Stromal cell of bone marrow (primary cell): ENCODE results near the gene PDIA6.
"Not testable (repeated sequence)": the region's sequence is repeated elsewhere in the genome, so short reads cannot be mapped to it uniquely, and the experiment has no call there.

ENCODE experiments used
- DNase-seq: peaks from one replicate; pipeline ENCODE4 v3.0.0-alpha.2; 2012; ENCODE audit warnings: low read depth

The PDIA6 gene

DNA sequence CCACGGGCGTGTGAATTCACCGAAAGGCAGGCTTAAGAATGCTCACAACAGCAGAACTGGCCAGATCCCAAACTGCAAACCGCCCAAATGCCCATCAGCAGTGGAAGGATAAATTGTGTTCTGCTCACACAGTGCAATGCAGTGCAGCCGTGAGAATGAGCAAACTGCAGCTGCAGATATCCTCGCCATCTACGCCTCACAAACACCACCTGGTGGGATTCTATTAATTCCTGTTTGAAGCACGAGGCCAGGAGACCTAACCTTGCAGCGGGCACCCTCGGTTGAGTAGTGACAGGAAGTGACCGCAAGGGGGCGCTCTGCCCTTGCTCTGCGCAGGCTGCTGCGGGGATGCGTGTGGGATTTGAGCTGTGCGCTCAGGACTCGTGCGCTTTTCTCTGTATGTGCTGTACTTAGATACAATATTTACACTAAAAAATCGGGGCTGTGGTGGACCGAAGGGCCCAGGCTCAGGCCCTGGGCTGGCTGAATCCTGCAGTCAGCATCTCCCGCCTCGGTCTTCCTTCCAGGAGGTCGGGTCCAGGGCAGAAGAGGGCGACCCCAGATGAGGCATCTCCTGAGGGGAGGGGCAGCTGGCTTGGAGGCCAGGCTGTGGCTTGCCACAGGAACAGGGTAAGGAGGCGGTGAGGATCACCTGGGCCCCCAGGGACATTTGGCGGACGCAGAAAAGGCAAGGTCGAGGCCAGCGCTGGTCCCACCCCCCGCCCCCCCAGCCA lies 19.8 kb upstream of the PDIA6 start:
- peak; percentile 36 for DNase-seq

DNA sequence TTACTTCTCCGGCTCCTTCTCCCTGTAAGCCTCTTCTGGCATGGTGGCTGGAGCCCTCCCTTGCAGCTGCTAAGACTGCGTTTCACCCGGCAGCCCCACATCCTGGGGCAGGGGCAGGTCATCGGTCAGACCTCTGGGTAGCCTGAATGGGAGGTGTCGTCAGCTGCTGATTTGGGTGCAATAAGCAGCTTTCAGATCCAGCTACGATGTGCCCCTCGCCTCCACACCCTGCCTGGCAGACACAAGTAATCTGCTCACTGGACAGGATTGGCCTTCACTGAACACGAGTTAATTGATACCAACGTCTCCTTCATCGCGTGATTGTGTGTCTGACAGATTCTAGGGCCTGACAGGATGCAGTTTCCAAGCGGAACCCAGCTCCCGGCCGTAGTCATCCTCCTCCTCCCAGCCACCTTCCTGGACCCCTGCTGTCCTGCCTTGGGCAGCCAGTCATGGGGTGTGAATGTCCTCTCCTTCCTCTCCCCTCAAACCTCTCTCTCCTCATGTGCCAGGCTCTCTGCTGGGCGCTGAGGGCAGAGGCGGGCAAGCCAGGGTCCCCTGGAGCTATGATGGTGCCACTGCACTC lies 18.9 kb upstream of the PDIA6 start:
- DNase-seq = no peak

DNA sequence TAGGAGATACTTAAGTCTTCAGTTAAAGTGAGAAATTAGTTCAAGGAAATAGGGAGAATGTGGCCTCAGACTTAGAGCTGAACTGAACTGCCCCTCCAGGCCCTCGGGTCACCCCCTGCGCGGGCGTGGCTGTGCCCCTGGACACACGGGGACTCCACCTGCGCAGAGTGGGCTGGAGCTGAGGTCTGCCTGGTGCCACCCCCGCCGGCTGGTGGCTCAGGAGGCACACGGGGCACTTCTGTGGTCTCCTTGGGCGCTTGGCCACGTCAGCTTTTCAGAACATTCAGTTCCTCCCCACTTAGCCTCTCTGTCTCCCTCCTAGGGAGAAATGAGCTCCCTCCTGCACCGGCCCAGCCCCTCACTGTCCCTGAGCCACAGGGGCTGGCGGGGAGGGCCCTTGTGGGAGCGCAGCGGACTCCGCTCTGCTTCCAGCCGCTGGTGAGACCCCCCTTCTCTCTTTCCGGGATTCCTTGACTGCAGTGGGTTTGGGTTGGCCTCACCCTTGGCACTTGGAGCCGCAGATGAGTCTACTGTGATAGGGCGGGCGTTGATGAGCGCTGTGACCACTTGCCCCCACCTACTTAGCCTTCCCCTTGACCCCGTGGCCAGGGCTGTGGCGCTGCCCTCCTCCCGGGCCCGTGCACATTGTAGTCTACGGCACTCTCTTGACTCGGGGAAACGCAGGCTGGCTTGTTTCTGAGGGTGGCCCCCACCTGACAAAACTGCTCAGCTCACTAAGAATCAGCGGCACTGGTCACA lies 18.2 kb upstream of the PDIA6 start:
- no peak for DNase-seq

DNA sequence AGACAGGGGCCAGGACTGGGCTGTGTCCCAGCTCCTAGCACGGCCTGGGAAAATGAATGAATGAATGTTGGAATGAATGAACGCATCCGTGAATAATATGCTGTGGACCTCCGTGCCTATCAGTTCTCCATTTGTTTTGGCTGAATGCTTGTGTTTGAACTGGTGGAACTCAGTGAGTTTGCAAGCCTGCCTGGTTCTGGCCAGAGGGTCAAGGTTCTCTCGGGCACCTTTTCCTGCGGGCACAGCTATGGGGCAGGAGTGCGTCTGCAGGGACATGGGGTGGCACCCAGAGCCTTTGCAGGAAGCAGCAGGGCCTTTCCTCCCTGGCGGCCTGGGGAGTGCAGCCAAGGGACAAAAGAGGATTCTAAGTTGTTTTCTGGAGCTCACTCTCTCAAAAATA lies 17.6 kb upstream of the PDIA6 start:
- DNase-seq = no peak

DNA sequence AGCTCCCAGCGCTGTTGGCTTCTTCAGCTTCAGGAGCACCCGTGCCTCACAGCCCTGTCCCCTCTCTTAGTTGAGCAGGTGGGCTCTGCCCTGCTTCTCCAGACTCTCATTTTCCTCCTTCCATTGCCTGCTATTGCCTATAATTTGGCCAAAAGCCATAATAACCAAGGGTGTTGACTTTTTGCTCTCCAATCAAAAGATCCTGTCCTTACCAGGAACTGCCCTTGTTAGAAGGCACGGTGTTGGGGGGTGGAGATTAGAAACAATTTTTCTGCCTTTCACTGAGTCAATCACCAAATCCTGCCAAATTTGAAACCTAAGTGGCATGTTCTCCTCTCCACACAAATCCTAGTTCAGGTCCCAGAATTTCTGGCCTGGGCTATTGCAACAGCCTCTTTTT lies 16.7 kb upstream of the PDIA6 start:
- DNase-seq = no peak

DNA sequence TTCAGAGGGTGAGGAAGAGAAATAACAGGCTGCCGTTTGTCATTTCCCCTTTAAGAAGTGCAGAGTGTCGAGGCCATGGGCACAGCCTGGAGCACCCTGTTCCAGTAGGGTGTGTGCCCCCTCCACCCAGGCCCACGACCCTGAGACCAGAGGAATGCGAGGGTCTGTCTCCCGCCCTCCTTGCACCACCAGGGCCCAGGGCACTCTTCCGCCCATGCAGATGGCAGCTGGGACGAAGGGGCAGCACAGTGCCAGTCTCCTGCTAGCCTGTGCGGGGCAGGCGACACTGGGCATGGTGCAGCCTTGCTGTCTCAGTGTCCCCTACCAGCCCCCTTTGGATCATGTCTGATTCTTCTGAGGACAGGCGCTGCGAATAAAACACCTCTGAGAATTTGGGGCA lies 15.8 kb upstream of the PDIA6 start:
- DNase-seq = no peak

- no peak for DNase-seq
These were observed 14.0 kb upstream of the PDIA6 start for GRCh38 chr2:10826625-10827024.

- no peak for DNase-seq
These were observed 13.4 kb upstream of the PDIA6 start for GRCh38 chr2:10826026-10826425.

- DNase-seq = no peak
These were observed 11.6 kb upstream of the PDIA6 start for GRCh38 chr2:10824191-10824590.

DNA sequence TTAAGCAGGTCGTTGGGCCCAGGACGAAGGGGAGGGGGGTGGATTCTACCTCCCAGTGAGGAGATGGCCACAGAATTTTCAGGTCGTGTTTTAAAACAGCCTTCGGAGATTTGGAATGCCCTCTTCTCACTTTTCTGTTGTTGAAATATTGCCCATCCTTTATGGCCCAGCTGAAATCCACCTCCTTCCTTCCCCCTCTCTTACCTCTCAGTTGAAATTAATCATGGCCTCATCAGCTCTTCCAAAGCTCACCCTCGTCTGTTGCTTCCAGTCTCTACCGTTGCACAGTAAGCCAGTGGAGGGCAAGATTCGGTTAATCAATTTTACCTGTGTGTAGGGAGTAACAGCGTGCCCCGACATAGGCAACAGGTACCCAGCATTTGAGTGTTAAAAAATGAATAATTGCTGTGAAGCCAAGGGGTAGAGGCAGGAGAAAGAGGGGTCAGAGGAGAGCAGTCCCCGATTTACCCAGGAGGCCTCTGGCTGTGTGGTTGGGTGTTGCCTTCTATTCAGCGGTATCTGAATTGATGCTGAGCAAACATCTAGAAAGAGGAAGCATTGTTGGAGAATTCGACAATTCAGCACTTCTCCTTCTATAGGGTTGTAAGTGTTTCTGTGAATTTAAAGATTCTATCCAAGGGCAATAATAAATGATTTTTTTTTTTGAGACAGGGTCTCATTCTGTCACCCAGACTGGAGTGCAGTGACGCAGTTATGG lies 8.6 kb upstream of the PDIA6 start:
- DNase-seq = no peak

DNA sequence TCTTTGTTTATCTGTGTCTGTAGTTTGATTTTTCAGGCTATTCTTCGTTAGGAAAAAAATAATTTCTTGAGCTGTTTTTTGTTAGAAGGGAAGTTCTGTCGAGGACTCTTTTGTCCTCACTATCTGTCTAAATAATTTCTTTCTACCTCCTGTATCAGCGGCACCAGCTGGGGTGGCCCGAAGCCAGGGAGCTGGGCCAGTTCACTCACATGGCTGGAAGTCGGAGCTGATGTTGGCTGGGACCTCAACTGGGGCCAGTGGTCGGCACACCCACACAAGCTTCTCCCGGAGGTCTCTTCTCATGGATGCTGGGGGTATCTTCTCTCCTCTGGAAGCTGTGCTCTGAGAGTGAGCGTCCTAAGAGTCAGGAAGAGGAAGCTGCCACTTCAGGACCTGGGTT lies 8.0 kb upstream of the PDIA6 start:
- DNase-seq = no peak

DNA sequence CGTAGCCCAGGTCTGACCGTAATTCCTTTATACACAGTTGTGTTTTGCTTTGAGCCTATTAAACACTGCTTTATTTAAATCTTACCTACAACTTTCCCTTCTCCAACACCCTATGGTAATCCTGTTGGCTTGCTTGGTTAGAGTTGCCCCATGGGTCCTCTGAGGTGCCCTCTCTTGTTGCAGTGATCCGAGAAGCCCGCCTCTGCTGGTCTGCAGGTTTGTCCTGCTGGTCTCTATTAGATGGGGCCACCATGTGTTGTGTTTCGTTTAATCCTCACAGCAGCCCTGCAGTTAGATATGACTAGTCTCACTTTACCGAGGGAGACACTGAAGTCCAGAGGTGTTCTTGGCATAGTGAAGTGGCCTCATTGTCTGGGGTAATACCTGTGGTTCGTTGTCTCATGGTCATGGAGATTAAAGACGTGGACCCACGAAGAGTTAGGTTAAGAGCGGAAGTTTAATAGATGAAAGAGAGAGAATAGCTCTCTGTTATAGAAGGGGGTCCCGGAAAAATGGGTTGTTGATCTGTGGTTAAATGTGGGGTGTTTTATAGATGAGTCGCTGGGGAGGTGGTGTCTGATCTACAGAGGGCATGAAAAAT lies 7.2 kb upstream of the PDIA6 start:
- DNase-seq = no peak

DNA sequence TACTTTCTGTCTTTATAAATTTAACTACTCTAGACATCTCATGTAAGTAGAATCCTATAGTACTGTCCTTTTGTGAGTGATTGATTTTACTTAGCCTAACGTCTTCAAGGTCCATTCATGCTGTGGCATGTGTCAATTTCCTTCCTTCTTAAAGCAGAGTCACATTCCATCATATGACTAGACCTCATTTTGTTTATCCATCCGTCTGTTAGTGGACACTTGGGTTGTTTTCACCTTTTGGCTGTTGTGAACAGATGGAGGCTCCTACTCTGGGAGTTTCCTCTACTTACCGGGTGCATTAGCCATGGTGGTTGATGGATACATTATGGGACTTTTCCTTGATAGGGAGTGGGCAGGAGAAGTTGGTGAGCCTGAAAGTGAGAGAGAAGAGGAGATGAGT lies 6.4 kb upstream of the PDIA6 start:
- no peak for DNase-seq

GRCh38 chr2:10818305-10818704 lies 5.7 kb upstream of the PDIA6 start:
- not testable (repeated sequence) for DNase-seq

DNA sequence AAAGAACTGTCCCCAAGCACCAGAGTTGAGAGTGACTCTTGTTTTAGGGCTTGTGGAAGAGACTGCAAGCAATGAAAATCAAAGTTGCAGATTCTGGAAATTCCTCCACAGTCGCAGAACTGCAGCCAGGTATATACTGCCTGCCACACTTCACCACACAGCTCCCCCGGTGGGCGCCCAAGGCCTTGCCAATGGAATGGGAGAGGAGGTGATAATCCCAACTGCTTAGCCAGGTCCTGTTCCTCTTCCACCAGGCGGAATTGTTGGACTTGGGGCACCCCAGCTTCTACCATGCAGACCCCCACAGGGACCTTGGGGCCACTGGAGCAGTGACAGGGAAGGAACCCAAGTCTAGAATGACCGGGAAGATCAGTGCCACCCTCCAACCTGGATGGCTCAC lies 4.8 kb upstream of the PDIA6 start:
- DNase-seq = no peak

DNA sequence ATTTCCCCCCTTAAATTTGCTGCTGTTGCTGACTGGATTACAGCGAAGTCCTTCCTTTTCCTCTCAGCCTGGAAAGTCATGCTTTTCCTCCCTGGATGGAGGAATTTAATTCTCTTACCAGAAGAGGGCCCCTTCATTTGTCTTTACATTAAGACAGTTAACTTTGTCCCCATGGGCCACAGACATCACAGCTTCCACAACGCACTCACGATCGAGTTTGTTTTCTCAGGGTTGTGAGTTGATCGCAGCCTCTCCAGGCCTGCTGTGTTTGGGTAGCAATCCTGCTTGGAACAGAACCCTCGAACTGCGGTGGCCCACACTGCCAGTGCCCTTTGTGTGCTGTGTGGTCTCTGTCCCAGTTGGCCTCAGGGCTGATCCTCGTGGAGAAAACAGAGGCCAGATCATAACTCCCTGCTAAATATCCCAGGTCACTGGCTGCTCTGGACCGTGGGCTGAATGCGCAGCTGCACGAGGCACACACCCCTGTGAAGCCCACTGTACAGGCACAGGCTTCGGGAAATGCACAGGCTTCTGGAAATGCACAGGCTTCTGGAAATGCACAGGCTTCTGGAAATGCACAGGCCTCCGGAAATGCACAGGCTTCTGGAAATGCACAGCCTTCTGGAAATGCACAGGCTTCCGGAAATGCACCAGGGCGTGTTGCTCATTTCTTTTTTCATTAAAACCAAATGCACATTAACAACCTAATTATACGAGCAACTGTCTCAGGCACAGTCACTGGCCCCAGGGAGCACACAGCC lies 2.2 kb upstream of the PDIA6 start:
- DNase-seq = no peak

GRCh38 chr2:10814142-10814541 lies 1.6 kb upstream of the PDIA6 start:
- DNase-seq = no peak

GRCh38 chr2:10813163-10814138 lies 866 bp upstream of the PDIA6 start:
- not testable (repeated sequence) for DNase-seq

GRCh38 chr2:10811517-10811916 lies 1.1 kb downstream of the PDIA6 start:
- DNase-seq = no peak
